Mesenchymal stem cell (in vitro differentiated cells and primary cell): ENCODE results near the gene CDK14.
"Not testable (repeated sequence)": the region's sequence is repeated elsewhere in the genome, so short reads cannot be mapped to it uniquely, and the experiment has no call there.

Experiments
- DNase-seq: peaks from one replicate; pipeline ENCODE4 v3.0.0-alpha.2; 2013
- H2AFZ ChIP-seq: one replicate; pipeline ENCODE4 v1.6.1; 2013; ENCODE audit warnings: low read depth, mild to moderate bottlenecking, control low read depth, inconsistent platforms, low read length, moderate library complexity
- H2AK5ac ChIP-seq: 2 replicates; pipeline ENCODE4 v1.6.1; 2013; ENCODE audit warnings: low read length, moderate library complexity, mild to moderate bottlenecking, inconsistent platforms; ENCODE audit not compliant: severe bottlenecking
- H2BK120ac ChIP-seq: one replicate; pipeline ENCODE4 v1.6.1; 2013; ENCODE audit warnings: low read depth, mild to moderate bottlenecking, inconsistent platforms, low read length, moderate library complexity
- H2BK12ac ChIP-seq, 2 experiments: one replicate each; pipeline ENCODE4 v1.6.1; 2013; ENCODE audit warnings: inconsistent platforms in 2 of 2, low read length in 2 of 2, mild to moderate bottlenecking in 2 of 2, moderate library complexity in 2 of 2, control low read depth in 1 of 2
- H2BK15ac ChIP-seq: one replicate; pipeline ENCODE4 v1.6.1; 2013; ENCODE audit warnings: mild to moderate bottlenecking, low read depth, inconsistent platforms; ENCODE audit not compliant: poor library complexity, severe bottlenecking
- H2BK5ac ChIP-seq: 2 replicates; pipeline ENCODE4 v1.6.1; 2013; ENCODE audit warnings: low read depth, mild to moderate bottlenecking, low read length, control low read depth, inconsistent platforms; ENCODE audit not compliant: poor library complexity, severe bottlenecking
- H3K14ac ChIP-seq, 2 experiments: one replicate each; pipeline ENCODE4 v1.6.1; 2013; ENCODE audit warnings: inconsistent platforms in 2 of 2, low read length in 2 of 2, control low read depth in 1 of 2, mild to moderate bottlenecking in 1 of 2, moderate library complexity in 1 of 2
- H3K18ac ChIP-seq, 2 experiments: one replicate each; pipeline ENCODE4 v1.6.1; 2013; ENCODE audit warnings: inconsistent platforms in 2 of 2, low read length in 2 of 2, control low read depth in 1 of 2, low read depth in 1 of 2, mild to moderate bottlenecking in 1 of 2
- H3K23ac ChIP-seq, 2 experiments: one replicate each; pipeline ENCODE4 v1.6.1; 2013; ENCODE audit warnings: inconsistent platforms in 2 of 2, low read length in 2 of 2, mild to moderate bottlenecking in 2 of 2, moderate library complexity in 2 of 2, control low read depth in 1 of 2
- H3K27ac ChIP-seq: 2 replicates; pipeline ENCODE4 v1.5.1; 2013; ENCODE audit warnings: mild to moderate bottlenecking, moderate library complexity, low read length, control low read depth, inconsistent platforms; ENCODE audit not compliant: poor library complexity, severe bottlenecking
- H3K27me3 ChIP-seq, 2 experiments: 2 replicates each; pipeline versions ENCODE4 v1.6.1 to v1.7.0; 2013; ENCODE audit warnings: low read length in 2 of 2, mild to moderate bottlenecking in 2 of 2, moderate library complexity in 2 of 2, control low read depth in 1 of 2, inconsistent platforms in 1 of 2; ENCODE audit not compliant: control insufficient read depth in 1 of 2, insufficient read depth in 1 of 2
- H3K36me3 ChIP-seq, 2 experiments: 2 replicates each; pipeline versions ENCODE4 v1.6.1 to v1.7.0; 2013; ENCODE audit warnings: low read length in 2 of 2, control low read depth in 1 of 2, inconsistent platforms in 1 of 2, low read depth in 1 of 2, mild to moderate bottlenecking in 1 of 2; ENCODE audit not compliant: insufficient read depth in 2 of 2, control insufficient read depth in 1 of 2
- H3K4ac ChIP-seq, 2 experiments: one replicate each; pipeline ENCODE4 v1.6.1; 2013; ENCODE audit warnings: inconsistent platforms in 2 of 2, low read length in 2 of 2, mild to moderate bottlenecking in 2 of 2, moderate library complexity in 2 of 2, control low read depth in 1 of 2, low read depth in 1 of 2
- H3K4me1 ChIP-seq: 2 replicates; pipeline ENCODE4 v1.6.1; 2013; ENCODE audit warnings: low read depth, low read length, control low read depth; ENCODE audit not compliant: control insufficient read depth, insufficient read depth
- H3K4me2 ChIP-seq: 2 replicates; pipeline ENCODE4 v1.6.1; 2013; ENCODE audit warnings: low read length, mild to moderate bottlenecking, inconsistent platforms; ENCODE audit not compliant: poor library complexity, severe bottlenecking
- H3K4me3 ChIP-seq, 2 experiments: 2 replicates each; pipeline versions ENCODE4 v1.5.1 to v1.7.0; 2013; ENCODE audit warnings: low read length in 2 of 2, mild to moderate bottlenecking in 2 of 2, control low read depth in 1 of 2, low read depth in 1 of 2; ENCODE audit not compliant: insufficient read depth in 1 of 2
- H3K79me1 ChIP-seq: replicated peaks from 2 replicates; pipeline ENCODE4 v1.6.1; 2013; ENCODE audit warnings: mild to moderate bottlenecking, control low read depth, low read length, inconsistent platforms; ENCODE audit not compliant: poor library complexity, severe bottlenecking
- H3K9ac ChIP-seq: 2 replicates; pipeline ENCODE4 v1.7.0; 2013; ENCODE audit warnings: mild to moderate bottlenecking, low read length, moderate library complexity
- H3K9me3 ChIP-seq: 2 replicates; pipeline ENCODE4 v1.7.0; 2013; ENCODE audit warnings: mild to moderate bottlenecking, low read length; ENCODE audit not compliant: control insufficient read depth
- H4K8ac ChIP-seq: one replicate; pipeline ENCODE4 v1.6.1; 2013; ENCODE audit warnings: inconsistent platforms, mild to moderate bottlenecking, low read length, moderate library complexity
- H4K91ac ChIP-seq: one replicate; pipeline ENCODE4 v1.6.1; 2013; ENCODE audit warnings: mild to moderate bottlenecking, low read length, inconsistent platforms
- WGBS: methylation state at CpG from one replicate; pipeline ENCODE4 v1.1.7; 2013; ENCODE audit warnings: mixed read lengths; 5-methylcytosine and 5-hydroxymethylcytosine counted together

Gene CDK14

DNA sequence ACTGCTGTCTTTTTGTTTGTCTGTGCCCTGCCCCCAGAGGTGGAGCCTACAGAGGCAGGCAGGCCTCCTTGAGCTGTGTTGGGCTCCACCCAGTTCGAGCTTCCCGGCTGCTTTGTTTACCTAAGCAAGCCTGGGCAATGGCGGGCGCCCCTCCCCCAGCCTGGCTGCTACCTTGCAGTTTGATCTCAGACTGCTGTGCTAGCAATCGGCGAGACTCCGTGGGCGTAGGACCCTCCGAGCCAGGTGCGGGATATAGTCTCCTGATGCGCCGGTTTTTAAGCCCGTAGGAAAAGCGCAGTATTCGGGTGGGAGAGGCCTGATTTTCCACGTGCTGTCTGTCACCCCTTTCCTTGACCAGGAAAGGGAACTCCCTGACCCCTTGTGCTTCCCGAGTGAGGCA lies 43.6 kb downstream of the CDK14 start:
- H3K23ac ChIP-seq, H2BK12ac ChIP-seq, H3K4me2 ChIP-seq, H3K27me3 ChIP-seq, H3K27ac ChIP-seq, H2AK5ac ChIP-seq, H3K9ac ChIP-seq, H3K9me3 ChIP-seq, H2BK15ac ChIP-seq, H2BK5ac ChIP-seq, H2BK120ac ChIP-seq, H2AFZ ChIP-seq, H3K4me1 ChIP-seq, H3K4me3 ChIP-seq, DNase-seq, H3K18ac ChIP-seq, H3K4ac ChIP-seq, H3K79me1 ChIP-seq, H3K36me3 ChIP-seq, H4K8ac ChIP-seq, H3K14ac ChIP-seq: not testable (repeated sequence)
- peak overlapping the region; percentile 61 for H4K91ac ChIP-seq
- WGBS = 77% methylated on average over 17 of the region's 17 CpGs

GRCh38 chr7:90642978-90643377 lies 46.9 kb downstream of the CDK14 start:
- no peak overlapping the region for H3K4me3 ChIP-seq
- H3K14ac ChIP-seq = no peak overlapping the region
- no peak overlapping the region for H3K18ac ChIP-seq
- H2BK12ac ChIP-seq = no peak overlapping the region
- H4K91ac ChIP-seq = no peak overlapping the region
- H3K9me3 ChIP-seq = peaks cover 10% of the 10 kb centered on the region
- 95% methylated on average over 3 of the region's 4 CpGs for WGBS
- H2BK120ac ChIP-seq = no peak overlapping the region
- H3K79me1 ChIP-seq = peaks cover 12% of the 10 kb centered on the region
- H3K27ac ChIP-seq = no peak overlapping the region
- H3K4me2 ChIP-seq = no peak overlapping the region
- H3K36me3 ChIP-seq = peaks cover 0 to 4% of the 10 kb centered on the region in 2 experiments
- H2AFZ ChIP-seq = no peak overlapping the region
- H3K27me3 ChIP-seq = no peaks in the 10 kb centered on the region
- H3K4ac ChIP-seq = no peak overlapping the region
- no peak overlapping the region for H2BK5ac ChIP-seq
- no peak for DNase-seq
- H3K9ac ChIP-seq = no peak overlapping the region
- H3K4me1 ChIP-seq = no peaks in the 10 kb centered on the region
- H4K8ac ChIP-seq = no peak overlapping the region
- H3K23ac ChIP-seq = peak overlapping the region in 1 of 2 experiments; percentile 23
- H2BK15ac ChIP-seq = no peak overlapping the region
- H2AK5ac ChIP-seq = no peak overlapping the region

DNA sequence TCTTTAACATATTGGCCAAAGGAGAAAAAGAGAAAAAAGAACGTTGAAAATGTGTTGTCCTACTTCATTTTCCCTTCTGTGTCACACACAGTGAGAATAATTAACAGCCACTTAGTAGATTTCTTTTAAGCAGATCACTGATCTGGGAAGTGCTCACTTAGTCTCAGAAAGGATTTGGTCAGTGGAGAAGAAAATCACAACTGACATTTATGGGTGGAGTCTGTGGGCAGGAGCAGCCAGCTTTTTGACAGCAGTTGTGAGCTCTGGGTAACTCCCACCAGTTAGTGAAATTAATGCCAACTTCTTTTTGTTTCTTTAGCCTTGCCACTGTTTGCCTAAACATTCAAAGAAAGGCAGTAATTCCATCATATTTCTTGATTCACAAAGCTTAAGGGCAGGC lies 49.7 kb downstream of the CDK14 start:
- H3K36me3 ChIP-seq = peaks cover 0 to 4% of the 10 kb centered on the region in 2 experiments
- no peak overlapping the region for H2BK120ac ChIP-seq
- H2AK5ac ChIP-seq = no peak overlapping the region
- DNase-seq = no peak
- H4K91ac ChIP-seq = no peak overlapping the region
- no peak overlapping the region for H2BK5ac ChIP-seq
- no peak overlapping the region for H2BK15ac ChIP-seq
- H3K4me1 ChIP-seq = no peaks in the 10 kb centered on the region
- no peak overlapping the region for H2AFZ ChIP-seq
- H3K4ac ChIP-seq = no peak overlapping the region
- no peak overlapping the region for H3K14ac ChIP-seq
- no peak overlapping the region for H3K4me3 ChIP-seq
- H3K79me1 ChIP-seq = peaks cover 9% of the 10 kb centered on the region
- H3K27ac ChIP-seq = no peak overlapping the region
- H3K9ac ChIP-seq = no peak overlapping the region
- no peak overlapping the region for H2BK12ac ChIP-seq
- no peaks in the 10 kb centered on the region for H3K27me3 ChIP-seq
- no peak overlapping the region for H3K18ac ChIP-seq
- no peak overlapping the region for H3K4me2 ChIP-seq
- H3K23ac ChIP-seq = no peak overlapping the region
- no peak overlapping the region for H4K8ac ChIP-seq
- no CpG with 5 or more reads among the region's 1 CpG for WGBS
- H3K9me3 ChIP-seq = peaks cover 10% of the 10 kb centered on the region

GRCh38 chr7:90648107-90648506 lies 52.0 kb downstream of the CDK14 start:
- DNase-seq = no peak
- peaks cover 10% of the 10 kb centered on the region for H3K9me3 ChIP-seq
- H2BK12ac ChIP-seq = no peak overlapping the region
- H3K4ac ChIP-seq = no peak overlapping the region
- H3K36me3 ChIP-seq = peaks cover 0 to 4% of the 10 kb centered on the region in 2 experiments
- 98% methylated on average over 2 of the region's 2 CpGs for WGBS
- no peaks in the 10 kb centered on the region for H3K27me3 ChIP-seq
- H3K4me2 ChIP-seq = no peak overlapping the region
- H3K27ac ChIP-seq = no peak overlapping the region
- H3K23ac ChIP-seq = no peak overlapping the region
- H3K18ac ChIP-seq = no peak overlapping the region
- H3K9ac ChIP-seq = no peak overlapping the region
- H4K8ac ChIP-seq = no peak overlapping the region
- H3K4me3 ChIP-seq = no peak overlapping the region
- H3K14ac ChIP-seq = no peak overlapping the region
- peaks cover 15% of the 10 kb centered on the region for H3K79me1 ChIP-seq
- H2AK5ac ChIP-seq = no peak overlapping the region
- H2BK120ac ChIP-seq = no peak overlapping the region
- H2AFZ ChIP-seq = no peak overlapping the region
- no peak overlapping the region for H2BK15ac ChIP-seq
- H3K4me1 ChIP-seq = no peaks in the 10 kb centered on the region
- H2BK5ac ChIP-seq = no peak overlapping the region
- no peak overlapping the region for H4K91ac ChIP-seq
